GM21526 (cell line): ENCODE measurements around the gene GRAMD2A.

Experiments
- ATAC-seq: cut with Tn5 transposase; IDR thresholded peaks from one replicate; pipeline ENCODE4 v1.9.1; 2021; ENCODE audit warnings: moderate library complexity; ENCODE audit not compliant: unreplicated experiment, low FRiP score

GRAMD2A gene

GRCh38 chr15:72220687-72221086, 23.1 kb upstream of the GRAMD2A start:
- ATAC-seq = no peak

- no peak for ATAC-seq
These were observed 19.6 kb upstream of the GRAMD2A start for GRCh38 chr15:72217216-72217615.

GRCh38 chr15:72216079-72216478, 18.5 kb upstream of the GRAMD2A start:
- no peak for ATAC-seq

GRCh38 chr15:72207558-72208085, 10.0 kb upstream of the GRAMD2A start:
- no peak for ATAC-seq

GRCh38 chr15:72206677-72207000, 9.1 kb upstream of the GRAMD2A start:
- no peak for ATAC-seq

- no peak for ATAC-seq
These were observed 8.5 kb upstream of the GRAMD2A start for GRCh38 chr15:72205896-72206676.

GRCh38 chr15:72205273-72205672, 7.7 kb upstream of the GRAMD2A start:
- no peak for ATAC-seq

- no peak for ATAC-seq
These were observed 5.9 kb upstream of the GRAMD2A start for GRCh38 chr15:72203507-72203837.

GRCh38 chr15:72202801-72203506, 5.4 kb upstream of the GRAMD2A start:
- ATAC-seq = no peak

GRCh38 chr15:72202302-72202701, 4.7 kb upstream of the GRAMD2A start:
- no peak for ATAC-seq

- ATAC-seq = no peak
These were observed 3.9 kb upstream of the GRAMD2A start for GRCh38 chr15:72201391-72201921.

- ATAC-seq = no peak
These were observed 3.0 kb upstream of the GRAMD2A start for GRCh38 chr15:72200395-72201237.

- ATAC-seq = peak; percentile 42
These were observed 2.2 kb upstream of the GRAMD2A start for GRCh38 chr15:72199721-72200212.

GRCh38 chr15:72199205-72199515, 1.6 kb upstream of the GRAMD2A start:
- ATAC-seq = no peak

GRCh38 chr15:72198356-72199204, 993 bp upstream of the GRAMD2A start:
- no peak for ATAC-seq

GRCh38 chr15:72197041-72197459, 537 bp downstream of the GRAMD2A start:
- ATAC-seq = no peak

GRCh38 chr15:72196409-72197040, 1.1 kb downstream of the GRAMD2A start:
- ATAC-seq = no peak

- no peak for ATAC-seq
These were observed 2.5 kb downstream of the GRAMD2A start for GRCh38 chr15:72195101-72195511.

- ATAC-seq = no peak
These were observed 3.7 kb downstream of the GRAMD2A start for GRCh38 chr15:72193836-72194396.
